ENCODE data around the gene OAT.
A peak's percentile ranks its signal among the peaks of the same experiment; 100 is the strongest.

The OAT gene

DNA sequence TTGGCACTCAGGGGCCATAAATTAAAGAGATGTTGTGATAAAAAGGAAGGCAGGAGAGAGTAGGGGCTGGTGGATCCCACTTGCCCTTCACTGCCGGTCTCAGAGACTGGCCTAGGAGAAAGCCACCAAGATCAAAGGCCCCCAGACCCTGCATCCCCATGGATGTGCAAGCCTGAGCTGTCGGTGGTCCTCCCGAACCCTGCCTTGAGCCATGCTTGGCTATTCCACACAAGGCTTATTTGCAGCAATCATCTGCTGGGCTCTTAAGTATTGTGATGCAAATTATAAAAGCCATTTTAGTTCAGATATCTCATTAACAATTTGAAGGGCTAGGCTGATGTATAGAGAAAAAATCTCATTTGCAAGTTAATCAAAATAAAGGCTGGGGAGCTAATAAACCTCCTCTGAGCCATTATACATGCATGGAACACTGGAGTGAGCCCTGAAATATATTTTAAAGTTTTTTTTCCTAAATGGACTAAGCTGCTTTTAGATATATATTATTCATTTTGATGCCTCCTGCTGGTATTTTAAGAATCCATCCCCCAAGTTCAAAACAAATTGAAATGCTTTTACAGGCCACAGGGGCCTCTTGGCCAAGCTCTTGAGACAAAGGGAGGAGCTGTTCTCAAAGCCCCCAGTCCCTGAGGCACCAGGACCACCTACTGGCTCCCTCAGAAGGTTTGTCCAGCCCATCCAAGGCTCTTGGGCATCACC, 28.1 kb downstream of the OAT start:
- no peaks in the 10 kb centered on the region for H3K36me3 Mint-ChIP-seq (ENCODE audit: low read depth)
- no peak for DNase-seq
- peaks cover 12% of the 10 kb centered on the region for H3K27me3 Mint-ChIP-seq (ENCODE audit: low read depth, poor library complexity)
- no peak overlapping the region for H3K4me3 Mint-ChIP-seq
- H3K4me1 Mint-ChIP-seq, result no peaks in the 10 kb centered on the region
- no peak overlapping the region for H3K27ac Mint-ChIP-seq
- H3K9me3 Mint-ChIP-seq, result no peaks in the 10 kb centered on the region
- TF ChIP-seq, protein P1, sequence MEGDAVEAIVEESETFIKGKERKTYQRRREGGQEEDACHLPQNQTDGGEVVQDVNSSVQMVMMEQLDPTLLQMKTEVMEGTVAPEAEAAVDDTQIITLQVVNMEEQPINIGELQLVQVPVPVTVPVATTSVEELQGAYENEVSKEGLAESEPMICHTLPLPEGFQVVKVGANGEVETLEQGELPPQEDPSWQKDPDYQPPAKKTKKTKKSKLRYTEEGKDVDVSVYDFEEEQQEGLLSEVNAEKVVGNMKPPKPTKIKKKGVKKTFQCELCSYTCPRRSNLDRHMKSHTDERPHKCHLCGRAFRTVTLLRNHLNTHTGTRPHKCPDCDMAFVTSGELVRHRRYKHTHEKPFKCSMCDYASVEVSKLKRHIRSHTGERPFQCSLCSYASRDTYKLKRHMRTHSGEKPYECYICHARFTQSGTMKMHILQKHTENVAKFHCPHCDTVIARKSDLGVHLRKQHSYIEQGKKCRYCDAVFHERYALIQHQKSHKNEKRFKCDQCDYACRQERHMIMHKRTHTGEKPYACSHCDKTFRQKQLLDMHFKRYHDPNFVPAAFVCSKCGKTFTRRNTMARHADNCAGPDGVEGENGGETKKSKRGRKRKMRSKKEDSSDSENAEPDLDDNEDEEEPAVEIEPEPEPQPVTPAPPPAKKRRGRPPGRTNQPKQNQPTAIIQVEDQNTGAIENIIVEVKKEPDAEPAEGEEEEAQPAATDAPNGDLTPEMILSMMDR (IDR thresholded peaks at IDR 0.05), result no peak

DNA sequence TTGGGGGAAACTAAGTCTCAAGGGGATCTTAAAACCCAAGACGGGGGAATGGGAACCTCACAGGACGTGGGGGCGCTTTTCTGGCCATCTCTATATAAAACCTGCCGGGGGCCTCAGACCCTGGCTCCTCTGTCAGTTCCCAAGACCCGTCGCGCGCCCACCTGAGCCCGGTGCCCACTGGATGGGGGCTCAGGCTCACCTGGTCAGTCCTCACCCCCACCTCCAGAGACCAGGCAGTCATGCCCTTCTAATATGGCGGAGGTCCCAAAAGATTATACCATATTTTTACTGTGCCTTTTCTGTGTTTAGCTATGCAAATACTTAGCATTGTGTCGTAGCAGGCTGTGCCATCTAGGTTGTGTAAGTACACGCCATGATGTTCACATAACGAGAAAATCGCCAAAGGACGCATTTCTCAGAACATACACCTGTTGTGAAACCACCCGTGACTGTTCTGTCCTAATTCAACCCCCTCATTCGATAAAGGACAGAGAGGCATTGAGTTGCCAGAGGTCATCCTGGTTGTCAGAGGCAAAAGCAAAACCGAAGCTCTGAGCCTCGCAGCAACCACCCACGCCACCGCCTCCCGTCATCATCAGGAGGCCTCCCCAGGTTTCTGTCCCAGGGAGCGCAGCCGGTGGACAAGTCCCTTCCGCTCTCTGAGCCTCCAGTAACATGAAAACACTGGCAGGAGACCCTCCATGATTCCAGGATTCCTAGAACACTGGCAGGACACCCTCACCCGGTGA, 28.9 kb downstream of the OAT start:
- Mint-ChIP-seq H3K4me3 (peak overlapping the region; percentile 48), H3K27me3 (ENCODE audit: low read depth, poor library complexity) (peaks cover 15% of the 10 kb centered on the region), H3K27ac (no peak overlapping the region), H3K36me3 (ENCODE audit: low read depth) (no peaks in the 10 kb centered on the region), H3K4me1 (peaks cover 6% of the 10 kb centered on the region), H3K9me3 (no peaks in the 10 kb centered on the region)
- DNase-seq, result no peak
- TF ChIP-seq, protein P1 (IDR thresholded peaks at IDR 0.05), result no peak

DNA sequence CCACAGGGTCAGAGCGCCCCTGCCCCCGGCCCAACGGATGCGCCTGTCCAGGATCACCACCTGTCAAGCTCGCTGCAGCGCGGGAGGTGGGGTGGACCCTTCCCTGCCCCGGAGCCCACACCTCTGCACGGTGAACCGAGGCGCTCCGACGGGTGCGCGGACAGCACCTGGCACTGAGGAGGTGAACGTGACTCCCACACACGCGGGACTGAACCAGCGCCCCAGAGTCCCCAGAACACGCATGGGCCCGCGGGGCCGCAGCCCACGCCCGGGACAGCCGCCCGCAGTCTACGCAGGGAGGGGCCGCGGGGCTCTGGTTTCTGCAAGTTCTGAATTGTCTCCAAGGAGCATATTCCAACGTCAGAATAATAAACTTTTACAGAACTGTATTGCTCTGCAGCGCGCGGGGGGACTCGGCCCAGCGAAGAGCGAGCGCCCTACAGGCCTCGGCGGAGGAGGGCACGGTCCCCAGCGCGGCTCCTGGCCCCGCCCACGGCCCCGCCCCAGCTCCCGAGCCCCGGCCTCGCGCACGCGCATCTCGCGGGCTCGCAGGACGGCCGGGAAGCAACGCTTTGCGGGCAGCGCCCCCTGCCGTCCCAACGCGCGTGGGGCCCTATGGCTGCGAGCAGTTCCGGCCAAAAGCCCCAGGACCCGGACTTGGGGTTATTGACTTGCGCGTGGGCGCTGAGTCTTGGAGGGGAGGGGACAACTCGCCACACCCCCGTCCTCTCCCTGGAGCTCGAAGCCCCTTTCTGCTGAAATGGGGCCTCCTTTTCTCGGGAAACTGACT, 29.7 kb downstream of the OAT start:
- Mint-ChIP-seq H3K9me3 (no peaks in the 10 kb centered on the region), H3K36me3 (ENCODE audit: low read depth) (no peaks in the 10 kb centered on the region), H3K4me1 (peaks cover 8% of the 10 kb centered on the region), H3K4me3 (peak overlapping the region; percentile 48), H3K27ac (no peak overlapping the region), H3K27me3 (ENCODE audit: low read depth, poor library complexity) (peaks cover 20% of the 10 kb centered on the region)
- TF ChIP-seq, protein P1 (IDR thresholded peaks at IDR 0.05), result peak; percentile 89
- peak; percentile 98 for DNase-seq

DNA sequence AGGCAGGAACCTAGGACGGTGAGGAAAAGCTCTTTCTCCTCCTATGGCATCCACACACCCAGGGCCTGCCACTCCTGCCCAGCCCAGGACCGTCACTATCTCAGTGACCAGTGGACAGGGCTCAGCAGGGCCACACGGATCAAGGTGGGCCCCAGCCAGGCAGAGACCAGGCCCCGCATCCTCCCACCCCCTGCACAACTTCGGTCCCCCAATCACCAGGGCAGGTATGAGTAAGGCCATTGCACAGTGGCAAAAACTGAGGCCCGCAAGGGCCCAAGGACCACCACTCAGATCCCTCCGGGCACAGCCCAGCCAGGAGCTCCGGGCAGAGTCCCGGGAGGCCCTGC, 30.3 kb downstream of the OAT start:
- no peak overlapping the region for H3K27ac Mint-ChIP-seq
- peaks cover 9% of the 10 kb centered on the region for H3K4me1 Mint-ChIP-seq
- no peak for DNase-seq
- no peaks in the 10 kb centered on the region for H3K36me3 Mint-ChIP-seq (ENCODE audit: low read depth)
- H3K4me3 Mint-ChIP-seq, result no peak overlapping the region
- TF ChIP-seq, protein P1 (IDR thresholded peaks at IDR 0.05), result no peak
- H3K9me3 Mint-ChIP-seq, result no peaks in the 10 kb centered on the region
- H3K27me3 Mint-ChIP-seq (ENCODE audit: low read depth, poor library complexity), result peaks cover 20% of the 10 kb centered on the region

DNA sequence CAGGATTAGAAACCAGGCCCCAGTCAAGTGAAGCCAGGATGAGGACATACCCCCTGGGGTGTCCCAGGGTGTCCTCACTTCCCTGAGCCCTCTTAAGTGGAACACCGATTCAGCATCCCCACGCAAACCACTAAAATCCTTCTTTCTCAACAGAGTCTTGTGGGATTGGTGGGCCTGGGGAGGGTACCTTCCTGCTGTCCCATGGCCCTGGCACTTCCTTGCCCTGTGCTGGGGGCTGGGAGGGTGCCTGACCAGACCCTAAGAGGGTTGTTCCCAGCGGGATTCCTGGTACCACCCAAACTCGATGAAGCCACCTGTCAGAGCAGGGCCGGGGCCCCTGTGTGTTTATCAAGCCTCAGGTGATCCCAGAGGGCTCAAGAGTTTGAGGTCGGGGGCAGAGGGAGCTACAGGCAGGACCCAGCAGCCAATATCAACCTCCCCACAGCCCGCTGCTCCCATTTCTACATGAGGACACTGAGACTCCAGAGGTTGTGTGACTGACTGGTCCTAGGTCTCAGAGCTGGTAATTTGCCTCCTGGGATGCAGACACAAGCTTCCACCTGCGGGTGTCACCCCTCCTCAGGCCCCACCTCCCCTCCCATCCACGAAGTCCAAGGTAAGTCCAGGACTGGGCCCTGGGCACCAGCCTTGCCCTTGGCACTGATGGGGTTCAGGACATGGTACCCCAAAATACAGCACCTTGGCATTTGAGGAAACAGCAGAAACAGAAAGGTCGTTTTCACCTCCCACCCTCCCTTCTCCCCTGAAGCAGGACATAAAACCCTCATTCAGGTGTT, 31.4 kb downstream of the OAT start:
- Mint-ChIP-seq H3K4me3 (no peak overlapping the region), H3K36me3 (ENCODE audit: low read depth) (no peaks in the 10 kb centered on the region), H3K27me3 (ENCODE audit: low read depth, poor library complexity) (peaks cover 20% of the 10 kb centered on the region), H3K4me1 (peaks cover 12% of the 10 kb centered on the region), H3K27ac (no peak overlapping the region), H3K9me3 (no peaks in the 10 kb centered on the region)
- TF ChIP-seq, protein P1 (IDR thresholded peaks at IDR 0.05), result no peak
- DNase-seq, result no peak

Measured in nephron progenitor cell (in vitro differentiated cells).